Kidney epithelial cell (primary cell): Measurements from ENCODE around the gene NT5C1B. TPM values are rescaled to one million over a fixed set of nuclear protein-coding genes. Genes with fewer than 3 reads are reported as not detected.
"Not testable (repeated sequence)": the region's sequence is repeated elsewhere in the genome, so short reads cannot be mapped to it uniquely, and the experiment has no call there.

Experiments
- DNase-seq: peaks from one replicate; pipeline ENCODE4 v3.0.0-alpha.2; 2010; ENCODE audit warnings: low read depth
- H3K27me3 ChIP-seq: 2 replicates; pipeline ENCODE4 v1.6.0; 2011; ENCODE audit warnings: low read length; ENCODE audit not compliant: control insufficient read depth, insufficient read depth
- H3K36me3 ChIP-seq: 2 replicates; pipeline ENCODE4 v1.5.1; 2011; ENCODE audit warnings: low read length; ENCODE audit not compliant: control insufficient read depth, insufficient read depth
- H3K4me3 ChIP-seq: 2 replicates; pipeline ENCODE4 v1.5.1; 2011; ENCODE audit warnings: low read depth, mild to moderate bottlenecking, control low read depth, low read length
- total RNA-seq: library from RNA; depleted of rRNA; stranded (reverse); fragments of >200 nt; gene quantifications from 2 replicates; pipeline ENCODE4 v1.2.3, GENCODE V29; 2015
- TF ChIP-seq, protein P1 (sequence below): IDR thresholded peaks from 2 replicates; pipeline ENCODE4 v1.5.1; 2011; ENCODE audit warnings: mild to moderate bottlenecking, moderate library complexity, low read length, control low read depth, inconsistent platforms; ENCODE audit not compliant: insufficient read depth, poor library complexity, severe bottlenecking

The NT5C1B gene
- not detected in 2 replicates for total RNA-seq

DNA sequence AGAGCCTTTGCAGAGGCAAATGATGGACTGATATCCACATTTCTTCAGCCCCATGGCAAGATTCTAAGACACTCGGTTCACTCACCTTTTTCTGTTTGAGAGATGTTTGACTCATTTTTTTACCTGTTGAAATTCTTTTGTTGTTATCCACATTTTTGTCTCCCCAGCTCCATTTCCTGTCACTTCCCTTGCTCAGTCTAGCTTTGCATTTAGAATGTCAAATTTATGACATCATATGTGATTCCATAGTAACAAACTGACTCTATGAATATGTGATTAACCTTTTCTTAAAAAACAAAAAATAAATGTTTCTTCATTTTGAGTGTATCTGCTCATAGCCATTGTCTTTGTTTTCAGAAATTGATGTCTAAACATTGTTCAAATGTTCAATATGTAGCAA lies at the start of gene NT5C1B:
Gene NT5C1B (minus strand): TSS at position 216 of the 400 bp plus-strand sequence. CDS start 101 bp downstream, at position 115.
- TF ChIP-seq, protein P1, sequence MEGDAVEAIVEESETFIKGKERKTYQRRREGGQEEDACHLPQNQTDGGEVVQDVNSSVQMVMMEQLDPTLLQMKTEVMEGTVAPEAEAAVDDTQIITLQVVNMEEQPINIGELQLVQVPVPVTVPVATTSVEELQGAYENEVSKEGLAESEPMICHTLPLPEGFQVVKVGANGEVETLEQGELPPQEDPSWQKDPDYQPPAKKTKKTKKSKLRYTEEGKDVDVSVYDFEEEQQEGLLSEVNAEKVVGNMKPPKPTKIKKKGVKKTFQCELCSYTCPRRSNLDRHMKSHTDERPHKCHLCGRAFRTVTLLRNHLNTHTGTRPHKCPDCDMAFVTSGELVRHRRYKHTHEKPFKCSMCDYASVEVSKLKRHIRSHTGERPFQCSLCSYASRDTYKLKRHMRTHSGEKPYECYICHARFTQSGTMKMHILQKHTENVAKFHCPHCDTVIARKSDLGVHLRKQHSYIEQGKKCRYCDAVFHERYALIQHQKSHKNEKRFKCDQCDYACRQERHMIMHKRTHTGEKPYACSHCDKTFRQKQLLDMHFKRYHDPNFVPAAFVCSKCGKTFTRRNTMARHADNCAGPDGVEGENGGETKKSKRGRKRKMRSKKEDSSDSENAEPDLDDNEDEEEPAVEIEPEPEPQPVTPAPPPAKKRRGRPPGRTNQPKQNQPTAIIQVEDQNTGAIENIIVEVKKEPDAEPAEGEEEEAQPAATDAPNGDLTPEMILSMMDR: no peak
- no peak for DNase-seq
- Histone ChIP-seq H3K27me3 (no peaks in the 10 kb centered on the region), H3K36me3 (no peaks in the 10 kb centered on the region), H3K4me3 (no peak within 1 kb of the TSS)

DNA sequence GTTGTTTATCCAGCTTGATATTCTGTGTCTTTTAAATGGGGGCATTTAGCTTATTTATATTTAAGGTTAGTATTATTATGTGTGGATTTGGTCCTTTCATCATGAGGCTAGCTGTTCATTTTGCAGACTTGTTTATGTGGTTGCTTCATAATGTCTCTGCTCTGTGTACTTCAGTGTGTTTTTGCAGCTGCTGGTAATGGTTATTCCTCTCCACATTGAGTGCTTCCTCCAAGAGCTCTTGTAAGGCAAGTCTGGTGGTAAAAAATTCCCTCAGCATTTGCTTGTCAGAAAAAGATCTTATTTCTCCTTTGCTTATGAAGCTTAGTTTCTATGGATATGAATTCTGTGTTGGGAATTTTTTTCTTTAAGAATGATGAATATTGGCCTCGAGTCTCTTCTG lies 47.8 kb upstream of the NT5C1B start:
- H3K27me3 ChIP-seq: no peaks in the 10 kb centered on the region
- no peak for DNase-seq
- H3K4me3 ChIP-seq: no peak overlapping the region
- TF ChIP-seq, protein P1: no peak
- H3K36me3 ChIP-seq: no peaks in the 10 kb centered on the region

DNA sequence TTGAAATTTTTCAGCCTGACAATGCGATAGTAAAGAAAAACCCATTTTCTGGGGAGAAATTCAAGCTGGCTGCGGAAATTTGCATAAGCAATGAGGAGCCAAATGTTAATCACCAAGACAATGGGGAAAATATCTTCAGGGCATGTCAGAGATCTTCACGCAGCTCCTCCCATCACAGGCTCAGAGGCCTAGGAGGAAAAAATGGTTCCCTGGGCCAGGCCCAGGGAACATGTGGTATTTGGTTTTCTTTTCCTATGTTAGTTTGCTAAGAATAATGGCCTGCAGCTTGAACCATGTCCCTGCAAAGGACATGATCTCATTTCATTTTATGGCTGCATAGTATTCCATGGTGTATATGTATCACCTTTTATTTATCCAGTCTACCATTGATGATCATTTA lies 43.3 kb upstream of the NT5C1B start:
- not testable (repeated sequence) for DNase-seq, H3K4me3 ChIP-seq, H3K36me3 ChIP-seq, H3K27me3 ChIP-seq

DNA sequence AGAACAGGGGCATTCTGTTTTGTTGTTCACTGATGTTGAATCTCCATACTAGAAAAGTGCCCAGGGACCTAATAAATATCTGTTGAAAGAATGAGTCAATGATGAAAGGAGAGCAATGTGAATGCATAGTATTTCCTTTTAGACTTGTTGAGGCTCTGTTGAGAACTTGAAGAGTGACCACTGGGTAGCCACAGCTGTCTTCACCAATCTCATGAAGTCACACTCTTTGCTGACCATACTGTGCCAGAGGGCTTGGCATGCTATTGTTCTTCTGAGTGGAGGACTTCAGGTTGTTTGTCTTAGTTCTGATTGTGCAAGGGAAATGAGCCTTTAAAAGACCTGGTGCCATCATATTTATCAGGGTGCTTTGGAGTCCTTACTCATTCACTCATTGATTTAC lies 41.6 kb upstream of the NT5C1B start:
- TF ChIP-seq, protein P1: no peak
- H3K4me3 ChIP-seq: no peak overlapping the region

DNA sequence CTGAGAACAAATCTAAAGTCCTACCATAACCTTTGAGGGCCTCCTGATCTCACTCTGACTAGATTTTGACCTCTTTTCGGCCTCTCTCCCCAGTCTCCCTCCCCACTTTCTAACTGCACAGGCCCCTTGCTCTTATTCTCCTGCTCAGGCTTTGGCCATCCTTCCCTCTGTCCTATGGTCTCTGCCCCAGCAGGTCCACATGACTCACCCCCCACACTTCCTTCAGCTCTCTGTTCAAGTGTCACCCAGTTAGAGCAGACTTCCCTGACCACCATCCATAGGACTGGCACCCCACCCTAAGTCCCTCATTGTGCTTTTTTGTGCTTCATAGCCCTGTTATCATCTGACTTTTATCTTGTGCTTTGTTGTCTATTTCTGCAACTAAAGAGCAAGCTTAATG lies 41.2 kb upstream of the NT5C1B start:
- Histone ChIP-seq H3K36me3 (no peaks in the 10 kb centered on the region), H3K4me3 (no peak overlapping the region), H3K27me3 (no peaks in the 10 kb centered on the region)
- TF ChIP-seq, protein P1: no peak
- DNase-seq: no peak

More for the DNA sequence above, 41.6 kb upstream of the NT5C1B start:
- H3K27me3 ChIP-seq: no peaks in the 10 kb centered on the region
- DNase-seq: no peak
- H3K36me3 ChIP-seq: no peaks in the 10 kb centered on the region

DNA sequence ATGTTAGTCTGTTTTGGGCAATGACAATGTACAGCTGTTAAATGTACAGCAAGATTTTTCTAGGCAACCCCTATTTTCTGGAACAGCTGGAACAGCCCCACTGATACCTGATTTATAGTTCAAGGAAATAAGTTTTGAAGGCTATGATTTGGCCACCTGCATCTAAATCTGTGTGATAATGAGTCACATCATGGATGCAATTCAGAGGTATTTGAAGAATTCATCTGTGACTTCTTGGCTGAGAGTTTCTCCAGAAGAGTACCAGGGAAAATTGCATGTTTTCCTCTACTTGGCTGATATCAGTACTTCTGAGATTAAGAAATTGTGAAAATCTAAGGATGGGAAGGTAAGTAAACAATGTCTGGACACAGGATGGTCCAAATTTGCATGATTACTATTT lies 40.7 kb upstream of the NT5C1B start:
- Histone ChIP-seq H3K36me3 (no peaks in the 10 kb centered on the region), H3K27me3 (no peaks in the 10 kb centered on the region), H3K4me3 (no peak overlapping the region)
- peak; percentile 12 for DNase-seq
- TF ChIP-seq, protein P1: no peak
